Measurements from ENCODE around the gene KIAA0825.
A peak's percentile ranks its signal among the peaks of the same experiment; 100 is the strongest.
"Not testable (repeated sequence)": the region's sequence is repeated elsewhere in the genome, so short reads cannot be mapped to it uniquely, and the experiment has no call there.

Gene KIAA0825

GRCh38 chr5:94623877-94624276 lies 5.5 kb upstream of the KIAA0825 start:
- no peak for DNase-seq (ENCODE audit: low read depth in 1 of 2, low spot score in 1 of 2)
- in situ Hi-C loops (cut with HindIII; ENCODE audit: low pct_unique_long_range_greater_than_20kb, low sequenced_read_pairs) = no loop called here
- TF ChIP-seq JUND (IDR thresholded peaks at IDR 0.05; ENCODE audit: low read depth) = no peak

- DNase-seq (ENCODE audit: low read depth in 1 of 2, low spot score in 1 of 2) = no peak
- in situ Hi-C loops (cut with HindIII; ENCODE audit: low pct_unique_long_range_greater_than_20kb, low sequenced_read_pairs) = no loop called here
- TF ChIP-seq JUND (IDR thresholded peaks at IDR 0.05; ENCODE audit: low read depth) = no peak
Measured at GRCh38 chr5:94623011-94623410, 4.6 kb upstream of the KIAA0825 start.

GRCh38 chr5:94621763-94622162 lies 3.4 kb upstream of the KIAA0825 start:
- TF ChIP-seq JUND (IDR thresholded peaks at IDR 0.05; ENCODE audit: low read depth) = no peak
- DNase-seq (ENCODE audit: low read depth in 1 of 2, low spot score in 1 of 2) = no peak
- in situ Hi-C loops (cut with HindIII; ENCODE audit: low pct_unique_long_range_greater_than_20kb, low sequenced_read_pairs) = no loop called here

- in situ Hi-C loops (cut with HindIII; ENCODE audit: low pct_unique_long_range_greater_than_20kb, low sequenced_read_pairs) = no loop called here
- no peak for DNase-seq (ENCODE audit: low read depth in 1 of 2, low spot score in 1 of 2)
- TF ChIP-seq JUND (IDR thresholded peaks at IDR 0.05; ENCODE audit: low read depth) = no peak
Measured at GRCh38 chr5:94620256-94620655, 1.9 kb upstream of the KIAA0825 start.

GRCh38 chr5:94618029-94618492 lies 343 bp downstream of the KIAA0825 start:
- DNase-seq (ENCODE audit: low read depth in 1 of 2, low spot score in 1 of 2) = peak; percentile 7 to 53
- TF ChIP-seq JUND (IDR thresholded peaks at IDR 0.05; ENCODE audit: low read depth) = no peak
- in situ Hi-C loops (cut with HindIII; ENCODE audit: low pct_unique_long_range_greater_than_20kb, low sequenced_read_pairs) = no loop called here

- DNase-seq (ENCODE audit: low read depth in 1 of 2, low spot score in 1 of 2) = no peak
- no peak for TF ChIP-seq JUND (IDR thresholded peaks at IDR 0.05; ENCODE audit: low read depth)
- in situ Hi-C loops (cut with HindIII; ENCODE audit: low pct_unique_long_range_greater_than_20kb, low sequenced_read_pairs) = no loop called here
Measured at GRCh38 chr5:94615862-94616261, 2.5 kb downstream of the KIAA0825 start.

GRCh38 chr5:94614156-94614805 lies 4.1 kb downstream of the KIAA0825 start:
- in situ Hi-C loops (cut with HindIII; ENCODE audit: low pct_unique_long_range_greater_than_20kb, low sequenced_read_pairs) = no loop called here
- TF ChIP-seq JUND (IDR thresholded peaks at IDR 0.05; ENCODE audit: low read depth) = no peak
- DNase-seq (ENCODE audit: low read depth in 1 of 2, low spot score in 1 of 2) = no peak

GRCh38 chr5:94613583-94613982 lies 4.8 kb downstream of the KIAA0825 start:
- TF ChIP-seq JUND (IDR thresholded peaks at IDR 0.05; ENCODE audit: low read depth) = no peak
- in situ Hi-C loops (cut with HindIII; ENCODE audit: low pct_unique_long_range_greater_than_20kb, low sequenced_read_pairs) = no loop called here
- peak in 1 of 2 experiments; percentile 59 for DNase-seq (ENCODE audit: low read depth in 1 of 2, low spot score in 1 of 2)

- TF ChIP-seq JUND (IDR thresholded peaks at IDR 0.05; ENCODE audit: low read depth) = no peak
- in situ Hi-C loops (cut with HindIII; ENCODE audit: low pct_unique_long_range_greater_than_20kb, low sequenced_read_pairs) = no loop called here
- no peak for DNase-seq (ENCODE audit: low read depth in 1 of 2, low spot score in 1 of 2)
Measured at GRCh38 chr5:94595281-94595840, 23.0 kb downstream of the KIAA0825 start.

GRCh38 chr5:94577466-94578245 lies 40.7 kb downstream of the KIAA0825 start:
- in situ Hi-C loops (cut with HindIII; ENCODE audit: low pct_unique_long_range_greater_than_20kb, low sequenced_read_pairs) = no loop called here
- no peak for DNase-seq (ENCODE audit: low read depth in 1 of 2, low spot score in 1 of 2)
- TF ChIP-seq JUND (IDR thresholded peaks at IDR 0.05; ENCODE audit: low read depth) = no peak

GRCh38 chr5:94575196-94575595 lies 43.2 kb downstream of the KIAA0825 start:
- no peak for DNase-seq (ENCODE audit: low read depth in 1 of 2, low spot score in 1 of 2)
- in situ Hi-C loops (cut with HindIII; ENCODE audit: low pct_unique_long_range_greater_than_20kb, low sequenced_read_pairs) = no loop called here
- no peak for TF ChIP-seq JUND (IDR thresholded peaks at IDR 0.05; ENCODE audit: low read depth)

- DNase-seq (ENCODE audit: low read depth in 1 of 2, low spot score in 1 of 2); in situ Hi-C loops (cut with HindIII; ENCODE audit: low pct_unique_long_range_greater_than_20kb, low sequenced_read_pairs): not testable (repeated sequence)
Measured at GRCh38 chr5:94573349-94573748, 45.1 kb downstream of the KIAA0825 start.

GRCh38 chr5:94571415-94571814 lies 47.0 kb downstream of the KIAA0825 start:
- in situ Hi-C loops (cut with HindIII; ENCODE audit: low pct_unique_long_range_greater_than_20kb, low sequenced_read_pairs) = no loop called here
- DNase-seq (ENCODE audit: low read depth in 1 of 2, low spot score in 1 of 2) = no peak
- TF ChIP-seq JUND (IDR thresholded peaks at IDR 0.05; ENCODE audit: low read depth) = no peak
